Effector CD4-positive, alpha-beta T cell (primary cell): Measurements from ENCODE around the gene KRTAP16-1.

ENCODE experiments used
- DNase-seq: peaks from one replicate; pipeline ENCODE4 v3.0.0-alpha.2; 2020

KRTAP16-1 gene

GRCh38 chr17:41328207-41328606, 19.1 kb upstream of the KRTAP16-1 start:
- DNase-seq = no peak

GRCh38 chr17:41327411-41328120, 18.5 kb upstream of the KRTAP16-1 start:
- no peak for DNase-seq

- no peak for DNase-seq
These were observed 17.4 kb upstream of the KRTAP16-1 start for GRCh38 chr17:41326173-41327145.

- DNase-seq = no peak
These were observed 16.5 kb upstream of the KRTAP16-1 start for GRCh38 chr17:41325611-41326010.

- no peak for DNase-seq
These were observed 16.0 kb upstream of the KRTAP16-1 start for GRCh38 chr17:41325126-41325525.

GRCh38 chr17:41324180-41325075, 15.3 kb upstream of the KRTAP16-1 start:
- no peak for DNase-seq

GRCh38 chr17:41322903-41323895, 14.1 kb upstream of the KRTAP16-1 start:
- DNase-seq = no peak

- DNase-seq = no peak
These were observed 13.2 kb upstream of the KRTAP16-1 start for GRCh38 chr17:41322094-41322902.

GRCh38 chr17:41318231-41318630, 9.1 kb upstream of the KRTAP16-1 start:
- DNase-seq = no peak

- no peak for DNase-seq
These were observed 6.8 kb upstream of the KRTAP16-1 start for GRCh38 chr17:41315814-41316445.

- no peak for DNase-seq
These were observed 6.2 kb upstream of the KRTAP16-1 start, which contains the start of gene KRTAP17-1 for GRCh38 chr17:41315204-41315794. Gene KRTAP17-1 (minus strand): TSS chr17:41315710. CDS start chr17:41315650, 60 bp downstream.

- no peak for DNase-seq
These were observed 2.0 kb upstream of the KRTAP16-1 start for GRCh38 chr17:41311111-41311510.

GRCh38 chr17:41308251-41308917, 725 bp downstream of the KRTAP16-1 start:
- peak; percentile 76 for DNase-seq

GRCh38 chr17:41307647-41308046, 1.5 kb downstream of the KRTAP16-1 start:
- no peak for DNase-seq

GRCh38 chr17:41304091-41304490, 5.0 kb downstream of the KRTAP16-1 start:
- DNase-seq = no peak

- no peak for DNase-seq
These were observed 6.1 kb downstream of the KRTAP16-1 start for GRCh38 chr17:41302981-41303380.

- DNase-seq = no peak
These were observed 6.9 kb downstream of the KRTAP16-1 start, which contains the start of gene KRTAP29-1 for GRCh38 chr17:41301916-41302901. Gene KRTAP29-1 (minus strand): TSS chr17:41302851. CDS start chr17:41302851, 0 bp downstream.
